ENCODE measurements around the gene FGF18.
"Not testable (repeated sequence)": the region's sequence is repeated elsewhere in the genome, so short reads cannot be mapped to it uniquely, and the experiment has no call there.

Gene FGF18

GRCh38 chr5:171401167-171401947 is 18.1 kb upstream of the FGF18 start:
- Histone ChIP-seq H3K9me3 (ENCODE audit: control insufficient read depth, low read length) (no peaks in the 10 kb centered on the region), H3K27me3 (ENCODE audit: control insufficient read depth, insufficient read depth, low read length) (no peaks in the 10 kb centered on the region), H2AFZ (no peak overlapping the region), H3K36me3 (ENCODE audit: control insufficient read depth, insufficient read depth, low read length) (no peaks in the 10 kb centered on the region), H3K4me1 (peaks cover 3% of the 10 kb centered on the region), H3K9ac (no peak overlapping the region), H3K27ac (no peak overlapping the region), H3K4me2 (ENCODE audit: low read length) (no peak overlapping the region), H3K4me3 (ENCODE audit: low read depth, low read length) (no peak overlapping the region), H3K79me2 (peaks cover 33% of the 10 kb centered on the region)
- TF ChIP-seq, protein P1, sequence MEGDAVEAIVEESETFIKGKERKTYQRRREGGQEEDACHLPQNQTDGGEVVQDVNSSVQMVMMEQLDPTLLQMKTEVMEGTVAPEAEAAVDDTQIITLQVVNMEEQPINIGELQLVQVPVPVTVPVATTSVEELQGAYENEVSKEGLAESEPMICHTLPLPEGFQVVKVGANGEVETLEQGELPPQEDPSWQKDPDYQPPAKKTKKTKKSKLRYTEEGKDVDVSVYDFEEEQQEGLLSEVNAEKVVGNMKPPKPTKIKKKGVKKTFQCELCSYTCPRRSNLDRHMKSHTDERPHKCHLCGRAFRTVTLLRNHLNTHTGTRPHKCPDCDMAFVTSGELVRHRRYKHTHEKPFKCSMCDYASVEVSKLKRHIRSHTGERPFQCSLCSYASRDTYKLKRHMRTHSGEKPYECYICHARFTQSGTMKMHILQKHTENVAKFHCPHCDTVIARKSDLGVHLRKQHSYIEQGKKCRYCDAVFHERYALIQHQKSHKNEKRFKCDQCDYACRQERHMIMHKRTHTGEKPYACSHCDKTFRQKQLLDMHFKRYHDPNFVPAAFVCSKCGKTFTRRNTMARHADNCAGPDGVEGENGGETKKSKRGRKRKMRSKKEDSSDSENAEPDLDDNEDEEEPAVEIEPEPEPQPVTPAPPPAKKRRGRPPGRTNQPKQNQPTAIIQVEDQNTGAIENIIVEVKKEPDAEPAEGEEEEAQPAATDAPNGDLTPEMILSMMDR (IDR thresholded peaks at IDR 0.05): no peak

DNA sequence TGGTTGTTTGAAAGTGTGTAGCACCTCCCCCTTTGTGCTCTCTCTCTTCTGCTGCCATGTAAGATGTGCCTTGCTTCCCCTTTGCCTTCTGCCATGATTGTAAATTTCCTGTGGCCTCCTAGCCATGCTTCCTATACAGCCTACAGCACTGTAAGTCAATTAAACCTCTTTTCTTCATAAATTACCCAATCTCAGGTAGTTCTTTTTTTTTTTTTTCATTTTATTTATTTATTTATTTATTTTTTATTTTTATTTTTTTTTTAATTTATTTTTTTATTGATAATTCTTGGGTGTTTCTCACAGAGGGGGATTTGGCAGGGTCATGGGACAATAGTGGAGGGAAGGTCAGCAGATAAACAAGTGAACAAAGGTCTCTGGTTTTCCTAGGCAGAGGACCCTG is 16.7 kb upstream of the FGF18 start:
- not testable (repeated sequence) for H3K27ac ChIP-seq; H3K4me2 ChIP-seq (ENCODE audit: low read length); H3K27me3 ChIP-seq (ENCODE audit: control insufficient read depth, insufficient read depth, low read length); H2AFZ ChIP-seq; H3K36me3 ChIP-seq (ENCODE audit: control insufficient read depth, insufficient read depth, low read length); H3K9me3 ChIP-seq (ENCODE audit: control insufficient read depth, low read length); H3K4me1 ChIP-seq; H3K9ac ChIP-seq; H3K4me3 ChIP-seq (ENCODE audit: low read depth, low read length)
- H3K79me2 ChIP-seq: peaks cover 24% of the 10 kb centered on the region

DNA sequence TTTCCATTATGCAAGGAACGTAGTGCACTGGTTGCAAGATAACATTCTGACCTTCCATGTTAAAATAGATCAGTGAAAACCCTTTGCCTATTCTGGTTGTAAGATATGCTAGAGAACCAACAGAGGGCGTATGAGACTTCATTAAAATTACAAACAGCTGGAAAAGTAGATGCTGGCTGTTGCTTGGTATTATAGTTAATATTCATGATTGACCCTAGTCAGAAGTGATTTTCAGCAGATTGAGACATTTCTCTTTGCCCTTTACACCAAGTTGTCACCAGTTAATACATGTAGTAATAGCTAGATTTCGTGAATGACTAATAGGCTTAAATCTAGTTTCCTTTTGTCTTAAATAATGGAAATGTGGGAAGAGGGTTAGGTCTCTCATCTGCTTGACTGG is 13.8 kb upstream of the FGF18 start:
- peaks cover 4% of the 10 kb centered on the region for H3K4me1 ChIP-seq
- no peaks in the 10 kb centered on the region for H3K9me3 ChIP-seq (ENCODE audit: control insufficient read depth, low read length)
- no peak overlapping the region for H3K4me2 ChIP-seq (ENCODE audit: low read length)
- H3K9ac ChIP-seq: no peak overlapping the region
- no peak overlapping the region for H3K27ac ChIP-seq
- no peaks in the 10 kb centered on the region for H3K36me3 ChIP-seq (ENCODE audit: control insufficient read depth, insufficient read depth, low read length)
- H3K4me3 ChIP-seq (ENCODE audit: low read depth, low read length): no peak overlapping the region
- TF ChIP-seq, protein P1 (IDR thresholded peaks at IDR 0.05): peak; percentile 9
- H3K79me2 ChIP-seq: peaks cover 7% of the 10 kb centered on the region
- H3K27me3 ChIP-seq (ENCODE audit: control insufficient read depth, insufficient read depth, low read length): no peaks in the 10 kb centered on the region
- H2AFZ ChIP-seq: no peak overlapping the region

GRCh38 chr5:171407234-171407633 is 12.2 kb upstream of the FGF18 start:
- no peak overlapping the region for H3K27ac ChIP-seq
- peaks cover 4% of the 10 kb centered on the region for H3K79me2 ChIP-seq
- TF ChIP-seq, protein P1 (IDR thresholded peaks at IDR 0.05): no peak
- no peak overlapping the region for H3K4me3 ChIP-seq (ENCODE audit: low read depth, low read length)
- H3K4me1 ChIP-seq: peaks cover 4% of the 10 kb centered on the region
- no peak overlapping the region for H3K4me2 ChIP-seq (ENCODE audit: low read length)
- H3K27me3 ChIP-seq (ENCODE audit: control insufficient read depth, insufficient read depth, low read length): no peaks in the 10 kb centered on the region
- H3K9me3 ChIP-seq (ENCODE audit: control insufficient read depth, low read length): no peaks in the 10 kb centered on the region
- H2AFZ ChIP-seq: no peak overlapping the region
- H3K36me3 ChIP-seq (ENCODE audit: control insufficient read depth, insufficient read depth, low read length): no peaks in the 10 kb centered on the region
- no peak overlapping the region for H3K9ac ChIP-seq

DNA sequence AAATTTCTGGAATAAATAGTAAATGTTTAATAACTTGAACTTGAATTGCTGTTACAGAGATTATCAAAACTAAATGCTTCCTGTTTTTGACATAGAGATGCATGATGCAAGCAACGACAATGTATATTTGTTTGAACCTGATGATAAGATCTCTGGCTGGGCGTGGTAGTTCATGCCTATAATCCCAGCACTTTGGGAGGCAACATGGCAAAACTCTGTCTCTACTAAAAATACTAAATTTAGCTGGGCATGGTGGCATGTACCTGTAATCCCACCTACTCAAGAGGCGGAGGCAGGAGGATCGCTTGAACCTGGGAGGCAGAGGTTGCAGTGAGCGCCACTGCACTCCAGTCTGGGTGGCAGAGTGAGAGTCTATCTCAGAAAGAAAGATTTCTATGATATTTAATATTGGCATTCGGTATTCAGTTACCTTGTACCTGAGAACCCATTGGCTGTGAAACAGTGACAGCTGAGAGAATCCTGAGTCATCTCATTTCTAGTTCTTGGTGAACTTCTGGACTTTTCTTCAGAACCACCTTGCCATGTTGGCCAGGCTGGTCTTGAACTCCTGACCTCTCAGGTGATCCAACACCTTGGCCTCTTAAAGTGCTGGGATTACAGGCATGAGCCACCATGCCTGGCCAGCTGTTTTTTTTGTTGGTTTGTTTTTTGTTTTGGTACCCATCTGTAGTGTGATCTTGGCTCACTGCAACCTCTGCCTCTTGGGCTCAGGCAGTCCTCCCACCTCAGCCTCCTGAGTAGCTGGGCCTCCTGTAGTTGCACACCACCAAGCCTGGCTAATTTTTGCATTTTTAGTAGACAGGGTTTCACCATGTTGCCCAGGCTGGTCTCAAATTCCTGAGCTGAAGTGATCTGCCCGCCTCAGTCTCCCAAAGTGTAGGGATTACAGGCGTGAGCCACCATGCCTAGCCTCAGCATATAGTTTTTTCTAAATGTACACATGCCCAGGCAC is 10.0 kb upstream of the FGF18 start:
- no peaks in the 10 kb centered on the region for H3K36me3 ChIP-seq (ENCODE audit: control insufficient read depth, insufficient read depth, low read length)

More for the DNA sequence above, 10.0 kb upstream of the FGF18 start:
- TF ChIP-seq, protein P1 (IDR thresholded peaks at IDR 0.05): no peak
- no peak overlapping the region for H3K4me2 ChIP-seq (ENCODE audit: low read length)
- H3K9me3 ChIP-seq (ENCODE audit: control insufficient read depth, low read length): no peaks in the 10 kb centered on the region
- no peak overlapping the region for H3K9ac ChIP-seq
- no peak overlapping the region for H3K27ac ChIP-seq
- H3K4me3 ChIP-seq (ENCODE audit: low read depth, low read length): no peak overlapping the region
- H3K4me1 ChIP-seq: peaks cover 4% of the 10 kb centered on the region
- H2AFZ ChIP-seq: no peak overlapping the region
- H3K27me3 ChIP-seq (ENCODE audit: control insufficient read depth, insufficient read depth, low read length): no peaks in the 10 kb centered on the region
- peaks cover 4% of the 10 kb centered on the region for H3K79me2 ChIP-seq

Measured in parathyroid adenoma (tissue), 2 donors.